Neuronal stem cell (in vitro differentiated cells): Measurements from ENCODE around the gene CYSTM1.

Experiments used
- DNase-seq: peaks from one replicate; pipeline ENCODE4 v3.0.0-alpha.2; 2013; ENCODE audit warnings: low spot score
- H2AFZ ChIP-seq: one replicate; pipeline ENCODE4 v1.6.1; 2013; ENCODE audit warnings: mild to moderate bottlenecking, low read length, inconsistent platforms
- H2AK5ac ChIP-seq: 2 replicates; pipeline ENCODE4 v1.6.1; 2013; ENCODE audit warnings: low read depth, mild to moderate bottlenecking, inconsistent platforms, low read length, moderate library complexity, mixed read lengths
- H2BK120ac ChIP-seq: 2 replicates; pipeline ENCODE4 v1.6.1; 2013; ENCODE audit warnings: low read depth, mild to moderate bottlenecking, inconsistent platforms, low read length, moderate library complexity, mixed read lengths
- H2BK12ac ChIP-seq: one replicate; pipeline ENCODE4 v1.6.1; 2013; ENCODE audit warnings: low read length, inconsistent platforms
- H2BK15ac ChIP-seq: 2 replicates; pipeline ENCODE4 v1.6.1; 2013; ENCODE audit warnings: mild to moderate bottlenecking, low read length, inconsistent platforms, mixed read lengths
- H2BK5ac ChIP-seq: one replicate; pipeline ENCODE4 v1.6.1; 2013; ENCODE audit warnings: inconsistent platforms, mild to moderate bottlenecking, low read length, moderate library complexity
- H3K14ac ChIP-seq: one replicate; pipeline ENCODE4 v1.6.1; 2013; ENCODE audit warnings: low read length, inconsistent platforms
- H3K18ac ChIP-seq: 2 replicates; pipeline ENCODE4 v1.6.1; 2013; ENCODE audit warnings: low read length, inconsistent platforms
- H3K23ac ChIP-seq: 2 replicates; pipeline ENCODE4 v1.6.1; 2013; ENCODE audit warnings: low read depth, mild to moderate bottlenecking, mixed read lengths, low read length, inconsistent platforms; ENCODE audit not compliant: poor library complexity
- H3K27ac ChIP-seq: replicated peaks from 3 replicates; pipeline ENCODE4 v1.5.1; 2013; ENCODE audit warnings: low read length, inconsistent platforms
- H3K27me3 ChIP-seq, 3 experiments: 2 replicates each; pipeline ENCODE4 v1.6.1; 2013; ENCODE audit warnings: low read length in 3 of 3, mild to moderate bottlenecking in 2 of 3, inconsistent platforms in 1 of 3, low read depth in 1 of 3, mixed read lengths in 1 of 3, moderate library complexity in 1 of 3; ENCODE audit not compliant: control insufficient read depth in 3 of 3, insufficient read depth in 3 of 3
- H3K36me3 ChIP-seq, 2 donors: replicated peaks in 1 of 2; 2 replicates each; pipeline ENCODE4 v1.6.1; 2013; ENCODE audit warnings: low read length in 2 of 2; ENCODE audit not compliant: control insufficient read depth in 2 of 2, insufficient read depth in 2 of 2
- H3K4ac ChIP-seq: 2 replicates; pipeline ENCODE4 v1.6.1; 2013; ENCODE audit warnings: inconsistent platforms, mild to moderate bottlenecking, low read length, moderate library complexity
- H3K4me1 ChIP-seq, 2 donors: 1 replicate in 1 of 2; 2 replicates in 1 of 2; pipeline ENCODE4 v1.6.1; 2013; ENCODE audit warnings: low read length in 2 of 2, low read depth in 1 of 2; ENCODE audit not compliant: control insufficient read depth in 2 of 2, insufficient read depth in 1 of 2
- H3K4me2 ChIP-seq: one replicate; pipeline ENCODE4 v1.6.1; 2013; ENCODE audit warnings: mild to moderate bottlenecking, low read length, inconsistent platforms; ENCODE audit not compliant: insufficient read depth, poor library complexity, severe bottlenecking
- H3K4me3 ChIP-seq, 2 donors: 2 replicates each; pipeline ENCODE4 v1.5.1; 2013; ENCODE audit warnings: low read length in 2 of 2, mild to moderate bottlenecking in 2 of 2, inconsistent platforms in 1 of 2, moderate library complexity in 1 of 2
- H3K79me1 ChIP-seq: one replicate; pipeline ENCODE4 v1.6.1; 2013; ENCODE audit warnings: low read depth, mild to moderate bottlenecking, inconsistent platforms, low read length, moderate library complexity
- H3K9ac ChIP-seq: one replicate; pipeline ENCODE4 v1.6.1; 2013; ENCODE audit warnings: mild to moderate bottlenecking, low read depth, low read length, inconsistent platforms; ENCODE audit not compliant: poor library complexity
- H3K9me3 ChIP-seq, 2 donors: replicated peaks in 1 of 2; 2 replicates each; pipeline versions ENCODE3 to v1.6.1; 2013; ENCODE audit warnings: low read length in 2 of 2, mild to moderate bottlenecking in 2 of 2, inconsistent platforms in 1 of 2, low read depth in 1 of 2, mixed read lengths in 1 of 2, moderate library complexity in 1 of 2; ENCODE audit not compliant: control insufficient read depth in 2 of 2, insufficient read depth in 1 of 2
- H4K8ac ChIP-seq: one replicate; pipeline ENCODE4 v1.6.1; 2013; ENCODE audit warnings: low read depth, mild to moderate bottlenecking, inconsistent platforms, low read length, moderate library complexity
- H4K91ac ChIP-seq: one replicate; pipeline ENCODE4 v1.6.1; 2013; ENCODE audit warnings: low read length, low read depth, mild to moderate bottlenecking, inconsistent platforms; ENCODE audit not compliant: poor library complexity
- WGBS, 2 donors: extraction: QIAGEN DNeasy Blood & Tissue Kit; methylation state at CpG; one replicate each; pipeline ENCODE4 v1.1.7; 2013; ENCODE audit warnings: missing lambda C conversion rate in 2 of 2, mixed read lengths in 1 of 2; ENCODE audit not compliant: insufficient read length in 2 of 2, insufficient replicate concordance in 1 of 2; ENCODE audit errors: extremely low coverage in 2 of 2; 5-methylcytosine and 5-hydroxymethylcytosine counted together

Gene CYSTM1

DNA sequence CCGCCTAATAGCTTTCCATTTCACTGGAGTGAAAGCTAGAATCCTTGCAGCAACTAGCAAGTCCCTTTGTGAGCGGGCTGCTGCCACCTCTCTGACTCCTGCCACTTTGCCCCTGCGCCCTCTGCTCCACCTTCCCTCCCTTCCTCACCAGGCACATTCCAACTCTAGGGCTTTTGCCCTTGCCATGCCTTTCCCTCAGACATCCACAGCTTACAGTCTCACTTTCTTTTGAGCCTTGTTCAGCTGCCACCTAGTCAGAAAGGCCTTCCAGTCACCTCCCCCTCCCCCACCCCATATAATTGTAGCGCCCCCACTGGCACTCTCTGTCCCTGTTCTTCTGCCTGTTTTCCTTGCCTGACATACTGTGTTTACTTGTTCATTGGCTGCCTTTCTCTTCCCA lies 31.0 kb downstream of the CYSTM1 start:
- no peaks in the 10 kb centered on the region for H3K27me3 ChIP-seq
- H3K23ac ChIP-seq: no peak overlapping the region
- no peak overlapping the region for H2BK120ac ChIP-seq
- no peak overlapping the region for H3K14ac ChIP-seq
- no peak overlapping the region for H3K27ac ChIP-seq
- no peak overlapping the region for H2BK15ac ChIP-seq
- no peak overlapping the region for H2AK5ac ChIP-seq
- H4K8ac ChIP-seq: no peak overlapping the region
- H2BK12ac ChIP-seq: no peak overlapping the region
- H3K4me1 ChIP-seq: peaks cover 0 to 13% of the 10 kb centered on the region in 2 donors
- H3K36me3 ChIP-seq: no peaks in the 10 kb centered on the region
- no peaks in the 10 kb centered on the region for H3K79me1 ChIP-seq
- no peak for DNase-seq
- no peak overlapping the region for H3K4me2 ChIP-seq
- no CpG with 5 or more reads among the region's 4 CpGs for WGBS, 2 donors
- no peak overlapping the region for H3K4ac ChIP-seq
- peak overlapping the region; percentile 1 for H3K18ac ChIP-seq
- H4K91ac ChIP-seq: no peak overlapping the region
- no peaks in the 10 kb centered on the region for H3K9me3 ChIP-seq
- H3K9ac ChIP-seq: no peak overlapping the region
- H2BK5ac ChIP-seq: no peak overlapping the region
- H2AFZ ChIP-seq: no peak overlapping the region
- H3K4me3 ChIP-seq: no peak overlapping the region

- Histone ChIP-seq H2BK5ac (no peak overlapping the region), H2BK15ac (no peak overlapping the region), H4K91ac (no peak overlapping the region), H2AK5ac (no peak overlapping the region), H3K4me2 (no peak overlapping the region), H3K27me3 (no peaks in the 10 kb centered on the region), H3K36me3 (no peaks in the 10 kb centered on the region), H2BK12ac (no peak overlapping the region), H3K14ac (no peak overlapping the region), H3K23ac (no peak overlapping the region), H3K27ac (no peak overlapping the region), H2BK120ac (no peak overlapping the region), H2AFZ (no peak overlapping the region), H3K9ac (no peak overlapping the region), H3K9me3 (no peaks in the 10 kb centered on the region), H4K8ac (no peak overlapping the region), H3K4ac (no peak overlapping the region), H3K4me1 (peaks cover 0 to 11% of the 10 kb centered on the region in 2 donors), H3K4me3 (no peak overlapping the region), H3K79me1 (no peaks in the 10 kb centered on the region), H3K18ac (no peak overlapping the region)
- no peak for DNase-seq
- no CpG with 5 or more reads among the region's 2 CpGs for WGBS, 2 donors
Measured at GRCh38 chr5:140207250-140207964, 32.4 kb downstream of the CYSTM1 start.

DNA sequence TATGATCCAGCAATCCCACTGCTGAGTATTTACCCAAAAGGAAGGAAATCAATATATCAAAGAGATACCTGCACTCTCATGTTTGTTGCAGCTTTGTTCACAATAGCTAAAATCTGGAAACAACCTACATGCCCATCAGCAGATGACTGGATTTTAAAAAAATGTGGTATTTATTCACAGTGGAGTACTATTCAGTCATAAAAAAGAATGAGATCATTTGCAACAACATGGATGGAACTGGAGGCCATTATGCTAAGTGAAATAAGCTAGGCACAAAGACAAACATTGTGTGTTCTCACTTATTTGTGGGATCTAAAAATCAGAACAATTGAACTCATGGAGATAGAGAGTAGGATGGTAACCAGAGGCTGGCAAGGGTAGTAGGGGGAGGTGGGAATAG lies 33.1 kb downstream of the CYSTM1 start:
- Histone ChIP-seq H4K91ac (no peak overlapping the region), H3K27ac (no peak overlapping the region), H3K14ac (no peak overlapping the region), H3K23ac (no peak overlapping the region), H3K4me2 (no peak overlapping the region), H2AFZ (no peak overlapping the region), H3K36me3 (no peaks in the 10 kb centered on the region), H3K4ac (no peak overlapping the region), H2BK5ac (no peak overlapping the region), H4K8ac (no peak overlapping the region), H2BK15ac (no peak overlapping the region), H3K27me3 (no peaks in the 10 kb centered on the region), H2BK120ac (no peak overlapping the region), H3K9me3 (no peaks in the 10 kb centered on the region), H3K18ac (no peak overlapping the region), H2BK12ac (no peak overlapping the region), H2AK5ac (no peak overlapping the region), H3K4me3 (no peak overlapping the region), H3K9ac (no peak overlapping the region), H3K79me1 (no peaks in the 10 kb centered on the region), H3K4me1 (peaks cover 0 to 10% of the 10 kb centered on the region in 2 donors)
- DNase-seq: no peak

DNA sequence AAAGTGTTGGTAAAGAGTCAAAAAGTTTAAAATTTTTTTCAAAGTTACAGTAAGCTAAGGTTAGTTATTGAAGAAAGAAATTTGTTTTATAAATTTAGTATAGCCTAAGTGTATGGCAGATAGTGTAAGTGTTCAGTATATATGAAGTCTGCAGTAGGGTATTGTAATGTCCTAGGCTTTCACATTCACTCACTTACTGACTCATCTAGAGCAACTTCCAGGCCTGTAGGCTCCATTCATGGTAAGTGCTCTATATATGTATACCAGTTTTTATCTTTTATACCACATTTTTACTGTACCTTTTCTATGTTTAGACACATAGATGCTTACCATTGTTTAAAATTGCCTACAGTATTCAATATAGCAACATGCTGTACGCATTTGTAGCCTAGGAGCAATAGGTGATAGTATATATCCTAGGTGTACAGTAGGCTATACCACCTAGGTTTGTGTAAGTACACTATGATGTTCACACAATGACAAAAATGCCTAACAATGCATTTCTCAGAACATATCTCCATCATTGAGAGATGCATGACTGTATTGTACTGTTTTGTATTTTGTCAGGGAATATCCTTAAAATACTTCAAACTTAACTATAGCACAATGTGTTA lies 38.5 kb downstream of the CYSTM1 start:
- no peaks in the 10 kb centered on the region for H3K36me3 ChIP-seq
- H3K14ac ChIP-seq: no peak overlapping the region
- no peak overlapping the region for H2BK15ac ChIP-seq
- no peak overlapping the region for H3K23ac ChIP-seq
- H3K79me1 ChIP-seq: no peaks in the 10 kb centered on the region
- H3K4ac ChIP-seq: no peak overlapping the region
- no peak overlapping the region for H4K91ac ChIP-seq
- no peak overlapping the region for H3K4me3 ChIP-seq
- no peak overlapping the region for H2BK12ac ChIP-seq
- H3K9ac ChIP-seq: no peak overlapping the region
- H2AK5ac ChIP-seq: no peak overlapping the region
- H3K18ac ChIP-seq: no peak overlapping the region
- peaks cover 0 to 1% of the 10 kb centered on the region in 2 donors for H3K4me1 ChIP-seq
- no peak overlapping the region for H2BK120ac ChIP-seq
- no peak overlapping the region for H3K4me2 ChIP-seq
- H2AFZ ChIP-seq: no peak overlapping the region
- H2BK5ac ChIP-seq: no peak overlapping the region
- no peaks in the 10 kb centered on the region for H3K9me3 ChIP-seq
- no peaks in the 10 kb centered on the region for H3K27me3 ChIP-seq
- WGBS, 2 donors: no CpG with 5 or more reads among the region's 1 CpG
- no peak overlapping the region for H3K27ac ChIP-seq
- H4K8ac ChIP-seq: no peak overlapping the region
- DNase-seq: no peak
